Measurements from ENCODE around the gene CD82. TPM values are rescaled to one million over a fixed set of nuclear protein-coding genes. Genes with fewer than 3 reads are reported as not detected.

The CD82 gene
- total RNA-seq, 1 donor from 2014 or later = 28.3 TPM

- H3K36me3 ChIP-seq = no peaks in the 10 kb centered on the region
- intact Hi-C loops (cut with DNase I) = no loop called here
- no peaks in the 10 kb centered on the region for H3K27me3 ChIP-seq
- H3K4me3 ChIP-seq = no peak overlapping the region
- H3K27ac ChIP-seq = no peak overlapping the region
- no peak for DNase-seq (ENCODE audit: low spot score in 2 of 2)
- TF ChIP-seq CTCF (IDR thresholded peaks at IDR 0.05) = no peak
- peaks cover 3 to 10% of the 10 kb centered on the region in 2 donors for H3K4me1 ChIP-seq
- H3K9me3 ChIP-seq = no peaks in the 10 kb centered on the region
These were observed 61.2 kb downstream of the CD82 start for GRCh38 chr11:44626645-44627044.

- Histone ChIP-seq H3K9me3 (no peaks in the 10 kb centered on the region), H3K4me3 (no peak overlapping the region), H3K27me3 (no peaks in the 10 kb centered on the region), H3K27ac (no peak overlapping the region), H3K36me3 (no peaks in the 10 kb centered on the region), H3K4me1 (peaks cover 3 to 10% of the 10 kb centered on the region in 2 donors)
- DNase-seq (ENCODE audit: low spot score in 2 of 2) = no peak
- TF ChIP-seq CTCF (IDR thresholded peaks at IDR 0.05) = no peak
- intact Hi-C loops (cut with DNase I) = no loop called here
These were observed 61.8 kb downstream of the CD82 start for GRCh38 chr11:44627165-44627789.

GRCh38 chr11:44627911-44628729, 62.7 kb downstream of the CD82 start:
- Histone ChIP-seq H3K27ac (peak overlapping the region; percentile 49), H3K4me3 (no peak overlapping the region), H3K36me3 (no peaks in the 10 kb centered on the region), H3K4me1 (peaks cover 3 to 10% of the 10 kb centered on the region in 2 donors), H3K27me3 (no peaks in the 10 kb centered on the region), H3K9me3 (no peaks in the 10 kb centered on the region)
- intact Hi-C loops (cut with DNase I) = no loop called here
- peak; percentile 9 to 73 for DNase-seq (ENCODE audit: low spot score in 2 of 2)
- TF ChIP-seq CTCF (IDR thresholded peaks at IDR 0.05) = peak in 1 of 3 experiments; percentile 15

- Histone ChIP-seq H3K27me3 (no peaks in the 10 kb centered on the region), H3K4me3 (no peak overlapping the region), H3K9me3 (no peaks in the 10 kb centered on the region), H3K4me1 (peaks cover 3 to 10% of the 10 kb centered on the region in 2 donors), H3K36me3 (no peaks in the 10 kb centered on the region), H3K27ac (no peak overlapping the region)
- intact Hi-C loops (cut with DNase I) = no loop called here
- DNase-seq (ENCODE audit: low spot score in 2 of 2) = peak; percentile 4 to 59
- no peak for TF ChIP-seq CTCF (IDR thresholded peaks at IDR 0.05)
These were observed 63.6 kb downstream of the CD82 start for GRCh38 chr11:44628730-44629700.

GRCh38 chr11:44629732-44630345, 64.4 kb downstream of the CD82 start:
- Histone ChIP-seq H3K4me1 (peaks cover 3 to 15% of the 10 kb centered on the region in 2 donors), H3K4me3 (no peak overlapping the region), H3K27me3 (no peaks in the 10 kb centered on the region), H3K27ac (no peak overlapping the region), H3K36me3 (no peaks in the 10 kb centered on the region), H3K9me3 (no peaks in the 10 kb centered on the region)
- no peak for TF ChIP-seq CTCF (IDR thresholded peaks at IDR 0.05)
- intact Hi-C loops (cut with DNase I) = no loop called here
- DNase-seq (ENCODE audit: low spot score in 2 of 2) = no peak
